ENCODE measurements around the gene SPDYE6. TPM values are rescaled to one million over a fixed set of nuclear protein-coding genes. Genes with fewer than 3 reads are reported as not detected.
A peak's percentile ranks its signal among the peaks of the same experiment; 100 is the strongest.
"Not testable (repeated sequence)": the region's sequence is repeated elsewhere in the genome, so short reads cannot be mapped to it uniquely, and the experiment has no call there.

The SPDYE6 gene
- total RNA-seq, 1 donor from 2014 or later = not detected

GRCh38 chr7:102302025-102302424, 54.2 kb downstream of the SPDYE6 start:
- H3K4me3 Mint-ChIP-seq = no peak overlapping the region
- no peaks in the 10 kb centered on the region for H3K4me1 Mint-ChIP-seq
- H3K9me3 Mint-ChIP-seq = no peaks in the 10 kb centered on the region
- no peak for DNase-seq (ENCODE audit: low spot score in 2 of 2, unreplicated experiment in 2 of 2)
- H3K27ac Mint-ChIP-seq = no peak overlapping the region
- peaks cover 2% of the 10 kb centered on the region for H3K36me3 Mint-ChIP-seq
- H3K27me3 Mint-ChIP-seq (ENCODE audit: low read depth) = peaks cover 4% of the 10 kb centered on the region
- TF ChIP-seq CTCF (IDR thresholded peaks at IDR 0.05; ENCODE audit: unreplicated experiment) = no peak

GRCh38 chr7:102301367-102301766, 54.9 kb downstream of the SPDYE6 start:
- H3K4me3 Mint-ChIP-seq; H3K4me1 Mint-ChIP-seq; H3K27ac Mint-ChIP-seq; DNase-seq (ENCODE audit: low spot score in 2 of 2, unreplicated experiment in 2 of 2); H3K9me3 Mint-ChIP-seq; H3K36me3 Mint-ChIP-seq; H3K27me3 Mint-ChIP-seq (ENCODE audit: low read depth): not testable (repeated sequence)

- peaks cover 4% of the 10 kb centered on the region for H3K27me3 Mint-ChIP-seq (ENCODE audit: low read depth)
- peak in 1 of 2 experiments; percentile 53 for DNase-seq (ENCODE audit: low spot score in 2 of 2, unreplicated experiment in 2 of 2)
- TF ChIP-seq CTCF (IDR thresholded peaks at IDR 0.05; ENCODE audit: unreplicated experiment) = peak; percentile 62
- no peak overlapping the region for H3K27ac Mint-ChIP-seq
- H3K36me3 Mint-ChIP-seq = peaks cover 2% of the 10 kb centered on the region
- H3K4me1 Mint-ChIP-seq = peaks cover 4% of the 10 kb centered on the region
- no peaks in the 10 kb centered on the region for H3K9me3 Mint-ChIP-seq
- H3K4me3 Mint-ChIP-seq = no peak overlapping the region
These were observed 55.5 kb downstream of the SPDYE6 start for GRCh38 chr7:102300643-102301221.

GRCh38 chr7:102297487-102298218, 58.6 kb downstream of the SPDYE6 start:
- no peak overlapping the region for H3K4me3 Mint-ChIP-seq
- no peak for TF ChIP-seq CTCF (IDR thresholded peaks at IDR 0.05; ENCODE audit: unreplicated experiment)
- peaks cover 2% of the 10 kb centered on the region for H3K36me3 Mint-ChIP-seq
- peaks cover 4% of the 10 kb centered on the region for H3K27me3 Mint-ChIP-seq (ENCODE audit: low read depth)
- H3K9me3 Mint-ChIP-seq = no peaks in the 10 kb centered on the region
- H3K27ac Mint-ChIP-seq = no peak overlapping the region
- H3K4me1 Mint-ChIP-seq = peaks cover 4% of the 10 kb centered on the region
- no peak for DNase-seq (ENCODE audit: low spot score in 2 of 2, unreplicated experiment in 2 of 2)

GRCh38 chr7:102296514-102296913, 59.7 kb downstream of the SPDYE6 start:
- Mint-ChIP-seq H3K9me3 (no peaks in the 10 kb centered on the region), H3K27ac (no peak overlapping the region)
- TF ChIP-seq CTCF (IDR thresholded peaks at IDR 0.05; ENCODE audit: unreplicated experiment) = no peak

GRCh38 chr7:102296179-102296438, 60.1 kb downstream of the SPDYE6 start:
- TF ChIP-seq CTCF (IDR thresholded peaks at IDR 0.05; ENCODE audit: unreplicated experiment) = no peak
- Mint-ChIP-seq H3K27me3 (ENCODE audit: low read depth) (peaks cover 1% of the 10 kb centered on the region), H3K36me3 (no peaks in the 10 kb centered on the region), H3K4me1 (peaks cover 11% of the 10 kb centered on the region), H3K4me3 (no peak overlapping the region), H3K9me3 (no peaks in the 10 kb centered on the region), H3K27ac (no peak overlapping the region)
- no peak for DNase-seq (ENCODE audit: low spot score in 2 of 2, unreplicated experiment in 2 of 2)

More at GRCh38 chr7:102296514-102296913, 59.7 kb downstream of the SPDYE6 start:
- Mint-ChIP-seq H3K4me1 (peaks cover 8% of the 10 kb centered on the region), H3K4me3 (no peak overlapping the region), H3K27me3 (ENCODE audit: low read depth) (peaks cover 2% of the 10 kb centered on the region), H3K36me3 (no peaks in the 10 kb centered on the region)
- DNase-seq (ENCODE audit: low spot score in 2 of 2, unreplicated experiment in 2 of 2) = no peak

Small RNA genes within 50 kb of the gene (microRNA-seq; reads per million reads assigned to microRNA genes)
- not detected for gene MIR548O

Other genes with a start within 250 kb of the SPDYE6 start
- gene SH2B2, start 69.6 kb downstream of the SPDYE6 start, total RNA-seq = 7.9 to 8.2 TPM (median 8.2 TPM) in 3 replicates
- 50.3 to 57.7 TPM (median 53.7 TPM) in 3 replicates for gene PRKRIP1, start 39.9 kb upstream of the SPDYE6 start, total RNA-seq
- 27.3 to 27.9 TPM (median 27.5 TPM) in 3 replicates for gene ORAI2, start 77.1 kb upstream of the SPDYE6 start, total RNA-seq
- 14.9 to 19.4 TPM (median 18.6 TPM) in 3 replicates for gene ALKBH4, start 108.4 kb upstream of the SPDYE6 start, total RNA-seq
- gene LRWD1, start 108.5 kb upstream of the SPDYE6 start, total RNA-seq = 19.2 to 21.1 TPM (median 19.2 TPM) in 3 replicates
- gene POLR2J, start 122.5 kb upstream of the SPDYE6 start, total RNA-seq = 37.1 to 40.3 TPM (median 37.9 TPM) in 3 replicates
- 6.5 to 8.4 TPM (median 8.2 TPM) in 3 replicates for gene RASA4B, start 161.3 kb upstream of the SPDYE6 start, total RNA-seq
- gene UPK3BL2, start 187.3 kb upstream of the SPDYE6 start, total RNA-seq = 9.4 to 12.1 TPM (median 10.3 TPM) in 3 replicates
- gene SPDYE2, start 194.8 kb upstream of the SPDYE6 start, total RNA-seq = 0.13 TPM in 1 of 3 replicates, not detected in the others
- gene POLR2J3, start 216.1 kb upstream of the SPDYE6 start, total RNA-seq = 25.7 to 31.6 TPM (median 31.2 TPM) in 3 replicates

Measured in mesothelial cell of epicardium (in vitro differentiated cells).